Transverse colon (tissue), 4 donors: ENCODE measurements around the gene NPPA. TPM values are rescaled to one million over a fixed set of nuclear protein-coding genes. Genes with fewer than 3 reads are reported as not detected.
A peak's percentile ranks its signal among the peaks of the same experiment; 100 is the strongest.
"Not testable (repeated sequence)": the region's sequence is repeated elsewhere in the genome, so short reads cannot be mapped to it uniquely, and the experiment has no call there.

Experiments
- DNase-seq: peaks from one replicate; pipeline ENCODE4 v3.0.0-alpha.2; 2019
- H3K27ac ChIP-seq, 4 donors: fragments of 200-600 bp; sonication (generic); 2 replicates each; pipeline ENCODE4 v1.5.1; 2016 to 2018; ENCODE audit warnings: inconsistent platforms in 4 of 4
- H3K27me3 ChIP-seq: fragments of 200-600 bp; sonication (generic); 2 replicates; pipeline ENCODE4 v1.5.1; 2017; ENCODE audit warnings: inconsistent platforms
- H3K36me3 ChIP-seq, 4 donors: fragments of 200-600 bp; sonication (generic); 2 replicates each; pipeline ENCODE4 v1.5.1; 2017 to 2019; ENCODE audit warnings: inconsistent platforms in 4 of 4
- H3K4me1 ChIP-seq, 4 donors: fragments of 200-600 bp; sonication (generic); 2 replicates each; pipeline ENCODE4 v1.5.1; 2017 to 2020; ENCODE audit warnings: inconsistent platforms in 4 of 4
- H3K4me3 ChIP-seq, 4 donors: fragments of 200-600 bp; sonication (generic); 1 replicate in 1 of 4; 2 replicates in 3 of 4; pipeline versions ENCODE4 v1.5.1 to v1.6.1; 2017 to 2019; ENCODE audit warnings: inconsistent platforms in 4 of 4
- H3K9me3 ChIP-seq, 2 donors: fragments of 200-600 bp; sonication (generic); 2 replicates each; pipeline ENCODE4 v1.5.1; 2017 to 2019; ENCODE audit warnings: inconsistent platforms in 2 of 2
- CTCF ChIP-seq, 5 experiments: fragments of 200-600 bp in 3 of 5; fragments of 450-650 bp in 2 of 5; sonication (generic) in 3 of 5; IDR thresholded peaks; 1 replicate in 2 of 5; 2 replicates in 3 of 5; pipeline ENCODE4 v1.5.1; 2016 to 2017; ENCODE audit warnings: antibody characterized with exemption in 5 of 5, inconsistent platforms in 3 of 5, mild to moderate bottlenecking in 2 of 5, moderate library complexity in 1 of 5
- EP300 ChIP-seq: sonication (generic); formaldehyde crosslinking; IDR thresholded peaks from one replicate; pipeline ENCODE4 v1.6.1; 2017; ENCODE audit warnings: antibody characterized with exemption, low read depth
- POLR2A ChIP-seq: fragments of 450-650 bp; IDR thresholded peaks from one replicate; pipeline ENCODE4 v1.6.1; 2016; ENCODE audit warnings: antibody characterized with exemption, mild to moderate bottlenecking, moderate library complexity
- POLR2AphosphoS5 ChIP-seq, 3 donors: sonication (generic); formaldehyde crosslinking; IDR thresholded peaks; one replicate each; pipeline ENCODE4 v1.6.1; 2016; ENCODE audit warnings: antibody characterized with exemption in 3 of 3
- WGBS, 2 donors: methylation state at CpG; one replicate each; pipeline ENCODE4 v1.1.5; 2018; ENCODE audit warnings: low coverage in 1 of 2; 5-methylcytosine and 5-hydroxymethylcytosine counted together
- in situ Hi-C, 4 donors: fragments of 200-750 bp; cut with MboI; loops; one replicate each; pipeline versions ENCODE4 v1.15.0 to v1.15.1; 2017; ENCODE audit warnings: low sequenced_read_pairs in 3 of 4, low pct_ligation_motif_present in 1 of 4, low pct_unique_long_range_greater_than_20kb in 1 of 4
- intact Hi-C: fragments of 100-400 bp; cut with DNase I; formaldehyde crosslinking; loops from one replicate; pipeline ENCODE4 v1.15.1; 2023; ENCODE audit warnings: low total_unique reads
- total RNA-seq, 4 donors: library from RNA; depleted of rRNA; stranded (reverse); fragments of >200 nt; gene quantifications; one replicate each; pipeline ENCODE4 v1.1.0, GENCODE V29; 2016

The NPPA gene
- total RNA-seq, 4 donors from 2014 or later, result not detected

GRCh38 chr1:11805422-11806306 is 41.9 kb downstream of the NPPA start, which contains the start of the genes CLCN6 and MTHFR:
CLCN6 (plus strand) TSS chr1:11806191; CDS start chr1:11806263, 72 bp downstream.
MTHFR (minus strand) TSS chr1:11805964; CDS start chr1:11803116, 2,848 bp downstream.
- WGBS, 2 donors, result 0% methylated on average over 20 of the region's 72 CpGs; no CpG with 5 or more reads in 1 of the 2 donors
- peak within 1 kb of the TSS; percentile 67 to 80 (median 75) for H3K4me3 ChIP-seq
- H3K4me1 ChIP-seq, result peaks cover 23 to 58% (median 39%) of the 10 kb centered on the region in 4 donors
- TF ChIP-seq POLR2AphosphoS5 (IDR thresholded peaks at IDR 0.05) (peak; percentile 98 to 99 (median 98)), POLR2A (peak; percentile 98), EP300 (peak; percentile 46), CTCF (IDR thresholded peaks at IDR 0.05) (no peak)
- H3K27ac ChIP-seq, result peak within 1 kb of the TSS; percentile 94 to 98 (median 96)
- in situ Hi-C loops (no loop called here), intact Hi-C loops (loop anchor here (10.0 kb wide), 1 partner anchor 71 kb away; the partner anchor contains the start of gene AGTRAP)
- DNase-seq, result peak; percentile 100
- H3K36me3 ChIP-seq, result peaks cover 0 to 9% (median 0%) of the 10 kb centered on the region in 4 donors
- no peaks in the 10 kb centered on the region for H3K9me3 ChIP-seq
- H3K27me3 ChIP-seq, result no peaks in the 10 kb centered on the region

- WGBS, 2 donors, result 3% methylated on average over 16 of the region's 17 CpGs; no CpG with 5 or more reads in 1 of the 2 donors
- H3K4me3 ChIP-seq, result peak overlapping the region; percentile 67 to 80 (median 75)
- peaks cover 0 to 8% (median 0%) of the 10 kb centered on the region in 4 donors for H3K36me3 ChIP-seq
- no peaks in the 10 kb centered on the region for H3K27me3 ChIP-seq
- TF ChIP-seq CTCF (IDR thresholded peaks at IDR 0.05), result no peak
- TF ChIP-seq POLR2A, result no peak
- TF ChIP-seq EP300, result no peak
- TF ChIP-seq POLR2AphosphoS5 (IDR thresholded peaks at IDR 0.05), result no peak
- in situ Hi-C loops (no loop called here), intact Hi-C loops (loop anchor here (10.0 kb wide), 1 partner anchor 70 kb away; the partner anchor contains the start of gene AGTRAP)
- peak overlapping the region; percentile 94 to 98 (median 96) for H3K27ac ChIP-seq
- no peaks in the 10 kb centered on the region for H3K9me3 ChIP-seq
- DNase-seq, result peak; percentile 65
- H3K4me1 ChIP-seq, result peaks cover 23 to 58% (median 39%) of the 10 kb centered on the region in 4 donors
Observed at GRCh38 chr1:11804666-11805421, 42.7 kb downstream of the NPPA start.

- peak overlapping the region in 2 of 4 donors; percentile 33 to 67 for H3K4me3 ChIP-seq
- in situ Hi-C loops, DNase-seq, H3K27me3 ChIP-seq, H3K9me3 ChIP-seq, H3K36me3 ChIP-seq: not testable (repeated sequence)
- intact Hi-C loops, result loop anchor here (10.0 kb wide), 1 partner anchor 69 kb away; the partner anchor contains the start of gene AGTRAP
- peaks cover 23 to 58% (median 39%) of the 10 kb centered on the region in 4 donors for H3K4me1 ChIP-seq
- WGBS, 2 donors, result 65% methylated on average over 9 of the region's 9 CpGs; no CpG with 5 or more reads in 1 of the 2 donors
- H3K27ac ChIP-seq, result peak overlapping the region; percentile 94 to 98 (median 96)
Observed at GRCh38 chr1:11803924-11804665, 43.5 kb downstream of the NPPA start.
